Common myeloid progenitor, CD34-positive (primary cell): ENCODE data around the gene ABHD16A.
A peak's percentile ranks its signal among the peaks of the same experiment; 100 is the strongest.

Experiments used
- CTCF ChIA-PET: fragments of 350-600 bp; sonication (Branson Sonifier 250); formaldehyde crosslinking; loops from one replicate; lab custom pipeline; 2021; ENCODE audit warnings: antibody characterized with exemption; lab: Charles Lee
- POLR2A ChIA-PET: fragments of 350-600 bp; sonication (Branson Sonifier 250); formaldehyde crosslinking; loops from one replicate; lab custom pipeline; 2021; ENCODE audit warnings: antibody characterized with exemption; lab: Charles Lee
- DNase-seq, 3 donors: peaks; one replicate each; pipeline versions ENCODE4 v3.0.0 to v3.0.0-alpha.2; 2013
- H3K27ac ChIP-seq, 2 experiments: 1 replicate in 1 of 2; 2 replicates in 1 of 2; pipeline ENCODE4 v1.7.0; 2013; ENCODE audit warnings: inconsistent platforms in 2 of 2, low read length in 2 of 2, mild to moderate bottlenecking in 2 of 2, low read depth in 1 of 2, moderate library complexity in 1 of 2; ENCODE audit not compliant: severe bottlenecking in 2 of 2, insufficient read depth in 1 of 2, poor library complexity in 1 of 2
- H3K27me3 ChIP-seq, 5 experiments: replicated peaks in 2 of 5; 1 replicate in 3 of 5; 2 replicates in 2 of 5; pipeline versions ENCODE4 v1.6.1 to v1.7.0; 2013; ENCODE audit warnings: low read length in 4 of 5, mild to moderate bottlenecking in 2 of 5, moderate library complexity in 2 of 5, inconsistent platforms in 1 of 5; ENCODE audit not compliant: insufficient read depth in 5 of 5, control insufficient read depth in 4 of 5
- H3K36me3 ChIP-seq, 4 experiments: 1 replicate in 2 of 4; 2 replicates in 2 of 4; pipeline versions ENCODE4 v1.6.1 to v1.7.0; 2013; ENCODE audit warnings: low read length in 3 of 4, control low read depth in 1 of 4, mild to moderate bottlenecking in 1 of 4; ENCODE audit not compliant: control insufficient read depth in 4 of 4, insufficient read depth in 4 of 4
- H3K4me1 ChIP-seq, 4 experiments: 1 replicate in 3 of 4; 2 replicates in 1 of 4; pipeline versions ENCODE4 v1.6.1 to v1.7.1; 2013; ENCODE audit warnings: low read length in 3 of 4, mild to moderate bottlenecking in 3 of 4, control low read depth in 1 of 4, inconsistent platforms in 1 of 4, moderate library complexity in 1 of 4; ENCODE audit not compliant: control insufficient read depth in 4 of 4, insufficient read depth in 4 of 4; ENCODE audit errors: control extremely low read depth in 1 of 4
- H3K4me3 ChIP-seq, 7 experiments: 1 replicate in 4 of 7; 2 replicates in 3 of 7; pipeline versions ENCODE4 v1.5.1 to v1.7.0; 2013; ENCODE audit warnings: mild to moderate bottlenecking in 7 of 7, low read length in 6 of 7, moderate library complexity in 6 of 7, inconsistent platforms in 2 of 7, low read depth in 2 of 7, control low read depth in 1 of 7; ENCODE audit not compliant: insufficient read depth in 4 of 7, control insufficient read depth in 1 of 7; ENCODE audit errors: extremely low read depth in 1 of 7
- H3K9me3 ChIP-seq, 5 experiments: 1 replicate in 4 of 5; 2 replicates in 1 of 5; pipeline versions ENCODE4 v1.6.1 to v1.7.1; 2013; ENCODE audit warnings: low read length in 4 of 5, mild to moderate bottlenecking in 2 of 5, inconsistent platforms in 1 of 5, low read depth in 1 of 5, moderate library complexity in 1 of 5; ENCODE audit not compliant: control insufficient read depth in 4 of 5, insufficient read depth in 2 of 5; ENCODE audit errors: control extremely low read depth in 1 of 5
- WGBS: methylation state at CpG from one replicate; pipeline ENCODE4 v1.1.5; 2013; ENCODE audit not compliant: insufficient coverage; 5-methylcytosine and 5-hydroxymethylcytosine counted together

ABHD16A gene

DNA sequence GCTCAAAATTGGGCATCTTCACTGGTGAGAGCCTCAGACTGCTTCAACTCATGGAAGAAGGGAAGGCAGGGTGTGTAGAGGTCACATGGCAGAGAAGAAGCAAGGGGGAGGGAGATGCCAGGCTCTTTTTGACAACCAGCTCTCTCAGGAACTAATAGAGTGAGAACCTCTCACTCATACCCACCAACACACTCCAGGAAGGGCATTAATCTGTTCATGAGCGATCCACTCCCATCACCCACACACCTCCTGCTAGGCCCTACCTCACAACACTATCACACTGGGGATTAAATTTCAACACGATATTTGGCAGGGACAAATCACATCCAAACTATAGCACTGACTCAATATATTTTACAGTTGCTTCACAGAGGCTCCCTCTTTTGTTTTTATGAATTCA is 38.7 kb upstream of the ABHD16A start:
- H3K4me3 ChIP-seq: no peak overlapping the region
- POLR2A ChIA-PET: interaction anchor here (0.6 to 2.6 kb wide), 3 partner anchors 14 to 20 kb away, joined by 3 to 10 read pairs (median 3); no protein-coding TSS in a partner anchor
- H3K9me3 ChIP-seq: no peaks in the 10 kb centered on the region
- H3K4me1 ChIP-seq: peaks cover 15 to 42% (median 35%) of the 10 kb centered on the region in 4 experiments
- peaks cover 6 to 34% (median 18%) of the 10 kb centered on the region in 4 experiments for H3K36me3 ChIP-seq
- WGBS: 100% methylated on average over 1 of the region's 2 CpGs
- CTCF ChIA-PET: interaction anchor here (0.9 to 19.7 kb wide), 7 partner anchors 10 to 89 kb away, joined by 3 to 268 read pairs (median 4); partner anchors contain the start of genes DDAH2 and SAPCD1
- peak overlapping the region in 1 of 2 experiments; percentile 52 for H3K27ac ChIP-seq
- DNase-seq: no peak
- H3K27me3 ChIP-seq: no peaks in the 10 kb centered on the region

DNA sequence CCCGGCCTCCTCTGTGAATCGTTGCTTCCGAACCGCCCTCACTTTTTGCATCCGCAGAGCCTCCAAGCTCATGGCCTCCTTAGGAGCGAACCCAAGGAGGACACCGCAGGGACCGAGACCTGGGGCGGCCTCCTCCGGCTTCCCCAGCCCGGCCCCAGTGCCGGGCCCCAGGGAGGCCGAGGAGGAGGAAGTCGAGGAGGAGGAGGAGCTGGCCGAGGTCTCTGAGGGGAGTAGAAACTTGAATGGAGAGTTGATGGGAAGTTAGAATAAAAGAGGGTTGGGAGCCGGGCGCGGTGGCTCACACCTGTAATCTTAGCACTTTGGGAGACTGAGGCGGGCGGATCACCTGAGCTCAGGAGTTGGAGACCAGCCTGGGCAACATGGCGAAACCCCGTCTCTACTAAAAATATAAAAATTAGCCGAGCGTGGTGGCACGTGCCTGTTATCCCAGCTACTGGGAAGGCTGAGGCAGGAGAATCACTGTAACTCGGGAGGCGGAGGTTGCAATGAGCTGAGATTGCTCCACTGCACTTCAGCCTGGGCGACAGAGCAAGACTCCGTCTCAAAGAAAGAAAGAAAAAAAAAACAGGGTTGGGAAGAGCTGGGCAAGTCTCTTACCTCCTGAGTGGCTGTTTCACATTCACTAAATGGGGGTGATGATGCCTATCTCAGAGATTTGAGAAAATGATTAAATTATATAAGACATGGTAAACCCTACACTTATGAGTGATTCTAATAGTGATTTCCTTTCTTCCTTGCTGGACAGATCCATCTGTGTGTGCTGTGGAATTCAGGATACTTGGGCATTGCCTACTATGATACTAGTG is 37.5 kb upstream of the ABHD16A start:
- POLR2A ChIA-PET: interaction anchor here (0.9 to 4.0 kb wide), 8 partner anchors 9 to 87 kb away, joined by 3 to 53 read pairs (median 6); partner anchors contain the start of genes DDAH2, GPANK1, HSPA1B and MPIG6B
- CTCF ChIA-PET: interaction anchor here (0.6 to 19.7 kb wide), 14 partner anchors 9 to 91 kb away, joined by 3 to 268 read pairs (median 4); partner anchors contain the start of genes DDAH2, LSM2, LY6G6C and MPIG6B
- DNase-seq: no peak
- Histone ChIP-seq H3K9me3 (no peaks in the 10 kb centered on the region), H3K36me3 (peaks cover 6 to 34% (median 18%) of the 10 kb centered on the region in 4 experiments), H3K27ac (peak overlapping the region; percentile 99), H3K4me1 (peaks cover 15 to 51% (median 40%) of the 10 kb centered on the region in 4 experiments), H3K27me3 (no peaks in the 10 kb centered on the region), H3K4me3 (peak overlapping the region; percentile 68 to 100 (median 74))
- WGBS: 5% methylated on average over 25 of the region's 29 CpGs

DNA sequence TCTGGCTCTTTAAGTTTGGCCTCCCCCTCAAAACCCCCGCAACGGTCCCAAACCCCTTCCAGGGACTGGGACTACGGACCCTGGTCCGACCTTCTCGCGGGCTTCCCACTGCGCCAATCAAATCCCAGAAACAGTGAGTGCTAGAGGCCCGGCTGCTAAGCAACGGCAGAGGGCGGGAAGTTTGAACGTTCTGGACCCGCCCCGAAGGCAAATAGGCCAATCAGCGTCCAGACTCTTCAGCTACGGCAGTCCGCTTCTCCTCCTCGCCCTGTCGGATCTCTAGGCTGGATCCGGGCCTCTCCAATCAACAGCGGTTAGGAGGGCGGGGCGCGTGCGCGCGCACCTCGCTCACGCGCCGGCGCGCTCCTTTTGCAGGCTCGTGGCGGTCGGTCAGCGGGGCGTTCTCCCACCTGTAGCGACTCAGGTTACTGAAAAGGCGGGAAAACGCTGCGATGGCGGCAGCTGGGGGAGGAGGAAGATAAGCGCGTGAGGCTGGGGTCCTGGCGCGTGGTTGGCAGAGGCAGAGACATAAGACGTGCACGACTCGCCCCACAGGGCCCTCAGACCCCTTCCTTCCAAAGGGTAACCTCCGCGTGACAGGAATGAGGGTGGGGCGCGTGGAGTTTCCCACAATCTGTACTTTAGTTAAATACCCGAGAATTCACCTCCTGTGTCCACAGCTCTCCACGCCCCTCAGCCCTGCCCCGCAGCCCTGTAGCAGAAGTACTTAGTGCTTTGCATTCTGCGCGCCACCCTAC is 36.7 kb upstream of the ABHD16A start, which contains the start of gene MSH5:
Gene MSH5, plus strand, starts transcription at position 367 of the 758 bp plus-strand sequence. CDS start 462 bp downstream, outside the sequence.
- H3K4me1 ChIP-seq: peaks cover 15 to 56% (median 44%) of the 10 kb centered on the region in 4 experiments
- ChIA-PET POLR2A (interaction anchor here (0.5 to 4.0 kb wide), 11 partner anchors 8 to 219 kb away, joined by 3 to 53 read pairs (median 4); partner anchors contain the start of genes DDAH2, HSPA1B, LSM2 and MPIG6B), CTCF (interaction anchor here (0.7 to 19.7 kb wide), 12 partner anchors 11 to 124 kb away, joined by 3 to 268 read pairs (median 5); partner anchors contain the start of genes DDAH2, LSM2, LY6G6C and MPIG6B)
- peak within 1 kb of the TSS; percentile 99 for H3K27ac ChIP-seq
- no peaks in the 10 kb centered on the region for H3K27me3 ChIP-seq
- WGBS: 0% methylated on average over 49 of the region's 58 CpGs
- no peaks in the 10 kb centered on the region for H3K9me3 ChIP-seq
- H3K36me3 ChIP-seq: peaks cover 2 to 28% (median 18%) of the 10 kb centered on the region in 4 experiments
- peak; percentile 96 to 98 (median 97) for DNase-seq
- H3K4me3 ChIP-seq: peak within 1 kb of the TSS; percentile 71 to 100 (median 75)

DNA sequence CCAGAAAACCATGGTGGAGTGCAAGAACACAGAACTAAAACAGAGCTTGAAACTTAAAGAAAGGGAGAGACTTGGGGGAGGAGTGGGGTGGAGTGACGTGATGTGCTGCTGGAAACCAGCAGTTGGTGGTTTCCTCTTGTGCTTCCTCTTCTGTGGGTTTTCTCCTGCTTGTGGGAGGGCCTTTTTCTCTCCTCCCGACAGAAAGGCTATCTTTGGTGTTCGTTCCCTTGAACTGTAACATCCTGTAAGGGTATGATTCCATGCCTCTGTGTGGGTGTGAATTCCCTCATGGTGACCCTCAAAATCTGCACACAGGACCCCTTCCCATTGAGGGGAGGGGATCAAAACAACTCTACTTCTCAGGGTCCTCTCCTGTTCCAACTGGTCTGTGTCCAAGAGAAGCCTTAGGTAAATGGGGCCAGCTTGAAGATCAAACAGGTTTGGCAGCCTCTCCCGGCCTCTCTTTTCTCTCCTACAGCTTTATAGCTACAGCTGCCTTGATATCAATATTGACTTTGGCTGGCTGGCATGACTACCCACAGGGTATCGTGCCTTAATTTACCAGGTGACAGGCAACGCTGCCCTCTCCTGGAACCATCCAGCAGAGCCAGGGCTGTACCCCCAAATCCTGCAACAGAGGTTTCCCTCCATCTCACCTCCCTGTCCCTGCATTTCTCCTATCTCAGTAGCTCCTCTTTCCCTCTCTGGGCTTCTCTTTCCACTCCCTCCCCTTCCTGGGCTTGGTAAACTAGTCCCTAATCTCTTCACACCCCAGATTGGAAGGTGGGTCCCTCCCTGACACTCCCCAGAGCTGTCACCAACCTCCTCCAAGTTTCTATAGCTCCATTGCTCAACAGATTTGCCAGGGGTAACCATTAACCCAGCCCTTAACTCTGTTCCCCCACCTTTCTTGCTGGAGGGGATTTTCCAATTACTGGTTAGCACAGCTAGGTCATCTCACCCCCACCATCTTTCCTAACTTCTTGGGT is 35.2 kb upstream of the ABHD16A start:
- peak overlapping the region; percentile 2 to 100 (median 96) for H3K4me3 ChIP-seq
- H3K27me3 ChIP-seq: no peaks in the 10 kb centered on the region
- H3K36me3 ChIP-seq: peaks cover 4 to 28% (median 22%) of the 10 kb centered on the region in 4 experiments
- ChIA-PET POLR2A (interaction anchor here (0.5 to 4.0 kb wide), 21 partner anchors 8 to 179 kb away, joined by 3 to 53 read pairs (median 5); partner anchors contain the start of genes ABHD16A, BAG6, C6orf47 and CSNK2B), CTCF (interaction anchor here (0.6 to 19.7 kb wide), 17 partner anchors 9 to 221 kb away, joined by 3 to 268 read pairs (median 4); partner anchors contain the start of genes DDAH2, HSPA1A, HSPA1L and LSM2)
- H3K4me1 ChIP-seq: peaks cover 22 to 71% (median 60%) of the 10 kb centered on the region in 4 experiments
- no peaks in the 10 kb centered on the region for H3K9me3 ChIP-seq
- 0% methylated on average over 3 of the region's 6 CpGs for WGBS
- peak overlapping the region; percentile 99 for H3K27ac ChIP-seq
- peak; percentile 96 to 98 (median 98) for DNase-seq

DNA sequence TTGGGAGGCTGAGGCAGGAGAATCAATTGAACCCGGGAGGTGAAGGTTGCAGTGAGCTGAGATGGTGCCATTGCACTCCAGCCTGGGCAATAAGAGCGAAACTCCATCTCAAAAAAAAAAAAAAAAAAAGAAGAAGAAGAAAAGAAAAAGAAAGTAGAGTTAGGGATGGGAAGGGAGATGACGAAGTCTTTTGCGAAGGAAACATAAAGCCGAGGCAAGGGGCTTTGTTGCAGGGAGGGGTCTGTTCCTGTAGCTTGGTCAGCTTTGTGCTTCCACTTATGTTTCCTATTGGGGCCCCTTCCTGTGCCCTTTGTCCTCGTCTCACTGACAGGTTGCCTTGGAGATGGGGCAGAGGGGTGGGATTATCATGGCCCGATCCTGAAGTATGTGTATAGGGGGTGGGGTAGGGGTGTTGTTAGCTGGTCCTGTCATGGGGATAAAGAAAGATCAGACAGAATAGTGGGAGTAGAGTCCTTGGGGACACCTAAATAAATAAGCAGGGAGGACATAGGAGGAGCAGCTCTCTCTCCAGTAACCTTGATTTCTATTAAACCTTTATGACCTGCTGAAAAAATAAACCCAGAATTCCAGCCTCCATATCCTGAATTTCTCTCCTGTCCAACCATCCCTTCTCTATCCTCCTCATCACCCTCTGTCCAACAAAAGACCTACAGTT is 34.3 kb upstream of the ABHD16A start:
- peaks cover 4 to 26% (median 22%) of the 10 kb centered on the region in 4 experiments for H3K36me3 ChIP-seq
- H3K4me1 ChIP-seq: peaks cover 22 to 74% (median 62%) of the 10 kb centered on the region in 4 experiments
- H3K9me3 ChIP-seq: no peaks in the 10 kb centered on the region
- CTCF ChIA-PET: interaction anchor here (0.9 to 19.7 kb wide), 12 partner anchors 9 to 222 kb away, joined by 3 to 268 read pairs (median 8); partner anchors contain the start of genes DDAH2, HSPA1A, HSPA1B and HSPA1L
- H3K27ac ChIP-seq: peak overlapping the region; percentile 99
- POLR2A ChIA-PET: interaction anchor here (0.5 to 4.0 kb wide), 20 partner anchors 7 to 1221 kb away, joined by 3 to 53 read pairs (median 5); partner anchors contain the start of genes ABHD16A, BAG6, C6orf47 and CSNK2B
- no peaks in the 10 kb centered on the region for H3K27me3 ChIP-seq
- DNase-seq: peak; percentile 59 to 90 (median 84)
- WGBS: 0% methylated on average over 4 of the region's 7 CpGs
- H3K4me3 ChIP-seq: peak overlapping the region in 6 of 7 experiments; percentile 92 to 100 (median 96)
